ENCODE data around the gene ATF5. TPM values are rescaled to one million over a fixed set of nuclear protein-coding genes. Genes with fewer than 3 reads are reported as not detected.

Gene ATF5
- total and polyA plus RNA-seq, 10 of the 15 experiments (the other 5 are each of a cell fraction or from before 2014, with no cell fraction given): 9.1 to 133 (median 24.0) TPM

DNA sequence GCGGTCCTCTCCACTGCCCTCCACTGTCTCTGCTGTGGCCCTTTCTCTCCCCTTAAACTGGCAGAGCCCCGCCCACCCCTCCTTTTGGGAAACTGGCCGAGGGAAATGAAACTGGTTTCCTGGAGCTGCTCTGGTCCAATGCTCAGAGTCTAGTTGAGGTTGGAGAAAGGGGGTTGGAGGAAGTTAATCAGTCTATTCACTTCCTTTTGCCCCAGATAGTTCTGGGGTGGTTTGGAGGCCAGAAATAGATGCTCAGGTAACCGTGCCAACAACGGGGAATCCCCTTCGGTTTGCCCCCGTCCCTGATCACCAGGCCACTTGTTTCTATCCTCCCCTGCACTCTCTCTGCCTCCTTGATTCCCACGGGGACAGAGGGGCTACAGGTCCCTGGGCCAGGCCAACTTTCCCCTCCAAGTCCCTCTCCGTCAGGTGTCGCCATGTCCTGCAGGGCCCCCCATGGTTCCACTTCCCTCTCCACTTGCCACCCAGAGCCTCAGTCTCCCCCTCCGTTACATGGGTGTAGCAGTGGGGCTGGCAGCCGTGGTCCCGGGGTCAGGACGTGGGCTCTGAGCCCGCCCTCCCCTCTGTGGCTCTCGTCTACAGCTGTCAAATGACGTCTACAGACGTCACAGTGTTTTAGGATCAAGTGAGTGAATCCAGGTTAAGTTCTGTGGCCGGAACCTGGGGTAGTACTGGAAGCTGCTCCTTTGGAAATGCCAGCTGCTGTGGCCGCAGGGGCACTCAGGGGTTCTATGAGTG, 32.0 kb upstream of the ATF5 start, which contains the start of gene IL4I1:
Gene IL4I1, minus strand, starts transcription at position 25 of the 759 bp plus-strand sequence. CDS start 727 bp downstream, outside the sequence.
- Histone ChIP-seq H4K20me1 (ENCODE audit: control insufficient read depth, insufficient read depth) (no peaks in the 10 kb centered on the region), H3K4me3 (peak within 1 kb of the TSS; percentile 77), H3K4me2 (ENCODE audit: control insufficient read depth, insufficient read depth) (peak within 1 kb of the TSS; percentile 86), H3K4me1 (ENCODE audit: control insufficient read depth, insufficient read depth, low read length) (peaks cover 40% of the 10 kb centered on the region), H3K36me3 (ENCODE audit: control insufficient read depth in 2 of 2, insufficient read depth in 2 of 2, low read length in 1 of 2) (no peaks in the 10 kb centered on the region; a peak in 2 of 4 replicates), H3K27ac (ENCODE audit: control insufficient read depth, insufficient read depth) (peak within 1 kb of the TSS; percentile 91), H2AFZ (ENCODE audit: control insufficient read depth, low read depth, low read length) (peak within 1 kb of the TSS; percentile 3), H3K9me3 (replicated peaks; ENCODE audit: control insufficient read depth, insufficient read depth, low read length) (no peaks in the 10 kb centered on the region), H3K9ac (ENCODE audit: control insufficient read depth, insufficient read depth, low read length) (peak within 1 kb of the TSS; percentile 78), H3K27me3 (replicated peaks in 1 of 2; ENCODE audit: control insufficient read depth in 2 of 2, insufficient read depth in 2 of 2, low read length in 1 of 2) (no peaks in the 10 kb centered on the region), H3K79me2 (ENCODE audit: control insufficient read depth, insufficient read depth, low read length) (peaks cover 38% of the 10 kb centered on the region)
- DNase-seq (ENCODE audit: low read depth, low spot score): peak; percentile 96
- peak; percentile 57 for ATAC-seq
- SMC1A ChIA-PET (ENCODE audit: uncharacterized antibody, unreplicated experiment): interaction anchor here (0.9 to 7.3 kb wide), 6 partner anchors 11 to 31 kb away, joined by 3 to 110 read pairs (median 6); partner anchors contain the start of genes AKT1S1, ATF5 and NUP62
- intact Hi-C loops (cut with micrococcal nuclease; ENCODE audit: unreplicated experiment) (loop anchor here (1.0 to 2.0 kb wide), 4 partner anchors 10 to 32 kb away; partner anchors contain the start of genes AKT1S1, ATF5, NUP62 and TBC1D17), in situ Hi-C loops (cut with MboI) (loop anchor here (25.0 kb wide), 1 partner anchor 1260 kb away; the partner anchor contains the start of genes CA11 and DBP)
- WGBS (ENCODE audit: insufficient coverage, insufficient replicate concordance, low lambda C conversion rate, missing lambda C conversion rate): 2% methylated on average over 20 of the region's 20 CpGs
- FAIRE-seq: peak; percentile 98
- BruUV-seq (replicated peaks): no TSS peak
- RAD21 ChIA-PET (ENCODE audit: unreplicated experiment): interaction anchor here (0.7 to 5.4 kb wide), 8 partner anchors 9 to 79 kb away, joined by 3 to 66 read pairs (median 7); partner anchors contain the start of genes ATF5, MED25 and NUP62
- CTCF ChIA-PET: interaction anchor here (0.7 to 6.3 kb wide), 6 partner anchors 11 to 262 kb away, joined by 3 to 71 read pairs (median 4); no protein-coding TSS in a partner anchor
- POLR2A ChIA-PET: interaction anchor here (1.3 to 8.2 kb wide), 9 partner anchors 9 to 31 kb away, joined by 3 to 116 read pairs (median 16); partner anchors contain the start of genes ATF5 and NUP62
- TF ChIP-seq CREM (IDR thresholded peaks at IDR 0.05; ENCODE audit: low read depth): peak; percentile 68; the same call in 1 of the 2 replicates
- TF ChIP-seq NFIC (IDR thresholded peaks at IDR 0.05; ENCODE audit: low read depth, low read length): peak; percentile 83; the same call in 1 of the 2 replicates
- TF ChIP-seq RAD51 (IDR thresholded peaks at IDR 0.05): no peak
- 0 out of 2 replicates have a peak, but pooled peaks have one; percentile 54 for TF ChIP-seq ZNF207 (IDR thresholded peaks at IDR 0.05; ENCODE audit: borderline replicate concordance)
- TF ChIP-seq ZNF274 (IDR thresholded peaks at IDR 0.05; ENCODE audit: insufficient read depth, insufficient read length): no peak
- no peak for TF ChIP-seq EZH2 (IDR thresholded peaks at IDR 0.05; ENCODE audit: borderline replicate concordance, control insufficient read depth, low read depth, low read length)
- TF ChIP-seq PAX5 (IDR thresholded peaks at IDR 0.05; ENCODE audit: borderline replicate concordance, low read depth, low read length): peak; percentile 70
- no peak for TF ChIP-seq PAX8 (IDR thresholded peaks at IDR 0.05)
- peak in 1 of 2 experiments; percentile 3; a peak in 1 of 3 replicates for TF ChIP-seq EGR1 (IDR thresholded peaks at IDR 0.05; ENCODE audit: borderline replicate concordance in 1 of 2, low read depth in 2 of 2, low read length in 2 of 2)
- TF ChIP-seq, protein P1, sequence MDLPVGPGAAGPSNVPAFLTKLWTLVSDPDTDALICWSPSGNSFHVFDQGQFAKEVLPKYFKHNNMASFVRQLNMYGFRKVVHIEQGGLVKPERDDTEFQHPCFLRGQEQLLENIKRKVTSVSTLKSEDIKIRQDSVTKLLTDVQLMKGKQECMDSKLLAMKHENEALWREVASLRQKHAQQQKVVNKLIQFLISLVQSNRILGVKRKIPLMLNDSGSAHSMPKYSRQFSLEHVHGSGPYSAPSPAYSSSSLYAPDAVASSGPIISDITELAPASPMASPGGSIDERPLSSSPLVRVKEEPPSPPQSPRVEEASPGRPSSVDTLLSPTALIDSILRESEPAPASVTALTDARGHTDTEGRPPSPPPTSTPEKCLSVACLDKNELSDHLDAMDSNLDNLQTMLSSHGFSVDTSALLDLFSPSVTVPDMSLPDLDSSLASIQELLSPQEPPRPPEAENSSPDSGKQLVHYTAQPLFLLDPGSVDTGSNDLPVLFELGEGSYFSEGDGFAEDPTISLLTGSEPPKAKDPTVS (IDR thresholded peaks at IDR 0.05; ENCODE audit: low read depth, low read length): no peak
- TF ChIP-seq, protein P2, sequence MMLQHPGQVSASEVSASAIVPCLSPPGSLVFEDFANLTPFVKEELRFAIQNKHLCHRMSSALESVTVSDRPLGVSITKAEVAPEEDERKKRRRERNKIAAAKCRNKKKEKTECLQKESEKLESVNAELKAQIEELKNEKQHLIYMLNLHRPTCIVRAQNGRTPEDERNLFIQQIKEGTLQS (IDR thresholded peaks at IDR 0.05; ENCODE audit: borderline replicate concordance, extremely low read depth, low read depth, low read length): no peak
- peak; percentile 51; the same call in 1 of the 2 replicates for TF ChIP-seq BMI1 (IDR thresholded peaks at IDR 0.05; ENCODE audit: borderline replicate concordance)
- peak; percentile 85 for TF ChIP-seq BACH1 (IDR thresholded peaks at IDR 0.05; ENCODE audit: borderline replicate concordance)
- TF ChIP-seq, protein P3, sequence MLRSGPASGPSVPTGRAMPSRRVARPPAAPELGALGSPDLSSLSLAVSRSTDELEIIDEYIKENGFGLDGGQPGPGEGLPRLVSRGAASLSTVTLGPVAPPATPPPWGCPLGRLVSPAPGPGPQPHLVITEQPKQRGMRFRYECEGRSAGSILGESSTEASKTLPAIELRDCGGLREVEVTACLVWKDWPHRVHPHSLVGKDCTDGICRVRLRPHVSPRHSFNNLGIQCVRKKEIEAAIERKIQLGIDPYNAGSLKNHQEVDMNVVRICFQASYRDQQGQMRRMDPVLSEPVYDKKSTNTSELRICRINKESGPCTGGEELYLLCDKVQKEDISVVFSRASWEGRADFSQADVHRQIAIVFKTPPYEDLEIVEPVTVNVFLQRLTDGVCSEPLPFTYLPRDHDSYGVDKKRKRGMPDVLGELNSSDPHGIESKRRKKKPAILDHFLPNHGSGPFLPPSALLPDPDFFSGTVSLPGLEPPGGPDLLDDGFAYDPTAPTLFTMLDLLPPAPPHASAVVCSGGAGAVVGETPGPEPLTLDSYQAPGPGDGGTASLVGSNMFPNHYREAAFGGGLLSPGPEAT (IDR thresholded peaks at IDR 0.05; ENCODE audit: low read depth): peak; percentile 84
- TF ChIP-seq ESRRA (IDR thresholded peaks at IDR 0.05; ENCODE audit: low read length): no peak
- TF ChIP-seq MEF2B (IDR thresholded peaks at IDR 0.05; ENCODE audit: partially characterized antibody, poor library complexity, severe bottlenecking): peak; percentile 96
